ENCODE measurements around the gene ROR2.

GRCh38 chr9:91777292-91777830, 172.7 kb downstream of the ROR2 start:
- TF ChIP-seq EZH2 (IDR thresholded peaks at IDR 0.05) (no peak), POLR2AphosphoS5 (IDR thresholded peaks at IDR 0.05; ENCODE audit: borderline replicate concordance, low read depth, low read length) (no peak), FOXP2 (optimal IDR thresholded peaks at IDR 0.05; ENCODE audit: control extremely low read depth, extremely low read length, insufficient read depth) (no peak)

Data from SK-N-MC (cell line).